OCI-LY3 (cell line): ENCODE results near the gene IER3.

Experiments
- CTCF ChIP-seq: fragments of 200-600, 300-600 bp; sonication (generic); IDR thresholded peaks from 2 replicates; pipeline ENCODE4 v1.5.1; 2014; ENCODE audit warnings: antibody characterized with exemption, low read length, low read depth
- EZH2phosphoT487 ChIP-seq: fragments of 200-600 bp; shearing (Covaris generic); IDR thresholded peaks from 2 replicates; pipeline ENCODE4 v1.6.1; 2018; ENCODE audit warnings: antibody characterized with exemption, mixed run types, low read depth

DNA sequence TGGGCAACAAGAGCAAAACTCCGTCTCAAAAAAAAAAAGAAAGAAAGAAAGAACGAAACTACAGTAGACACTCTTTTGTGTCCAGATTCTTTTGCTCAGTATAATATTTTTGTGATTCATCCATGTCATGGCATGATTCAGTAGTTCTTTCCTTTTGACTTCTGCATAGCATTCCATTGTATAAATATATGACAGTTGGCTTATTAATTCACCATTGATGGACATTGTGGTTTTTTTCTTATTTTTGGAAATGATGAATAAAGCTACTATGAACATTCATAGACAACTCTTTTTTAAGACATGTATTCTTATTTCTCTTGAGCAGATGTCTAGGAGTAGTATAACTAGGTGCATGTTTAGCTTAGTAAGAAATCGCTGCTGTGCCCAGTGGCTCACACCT, 10.3 kb upstream of the IER3 start:
- TF ChIP-seq CTCF, result no peak
- no peak for TF ChIP-seq EZH2phosphoT487
